Ishikawa (cell line): ENCODE results near the gene ARL2.

Experiments used
- CEBPB ChIP-seq: IDR thresholded peaks from 2 replicates; pipeline ENCODE4 v1.6.1; 2012
- CREB1 ChIP-seq: IDR thresholded peaks from 2 replicates; pipeline ENCODE4 v1.6.1; 2012; ENCODE audit warnings: low read depth
- EGR1 ChIP-seq: IDR thresholded peaks from 2 replicates; pipeline ENCODE4 v1.6.1; 2012
- EP300 ChIP-seq: IDR thresholded peaks from 2 replicates; pipeline ENCODE4 v1.6.1; 2012; ENCODE audit warnings: borderline replicate concordance
- FOXM1 ChIP-seq: IDR thresholded peaks from 2 replicates; pipeline ENCODE4 v1.6.1; 2012; ENCODE audit warnings: low read depth, borderline replicate concordance
- NFIC ChIP-seq: IDR thresholded peaks from 2 replicates; pipeline ENCODE4 v1.6.1; 2012
- RAD21 ChIP-seq: IDR thresholded peaks from 2 replicates; pipeline ENCODE4 v1.6.1; 2012; ENCODE audit warnings: low read depth
- TAF1 ChIP-seq: IDR thresholded peaks from 2 replicates; pipeline ENCODE4 v1.6.1; 2012; ENCODE audit warnings: low read depth, mild to moderate bottlenecking
- TCF12 ChIP-seq: IDR thresholded peaks from 2 replicates; pipeline ENCODE4 v1.6.1; 2012; ENCODE audit warnings: low read depth
- TEAD4 ChIP-seq: IDR thresholded peaks from 2 replicates; pipeline ENCODE4 v1.6.1; 2012
- YY1 ChIP-seq: IDR thresholded peaks from 2 replicates; pipeline ENCODE4 v1.6.1; 2012; ENCODE audit warnings: low read depth
- ZBTB7A ChIP-seq: IDR thresholded peaks from 2 replicates; pipeline ENCODE4 v1.6.1; 2012; ENCODE audit warnings: low read depth
- TF ChIP-seq, protein P1 (sequence below): IDR thresholded peaks from 2 replicates; pipeline ENCODE4 v1.6.1; 2012
- TF ChIP-seq, protein P2 (sequence below): IDR thresholded peaks from 2 replicates; pipeline ENCODE4 v1.6.1; 2012
- TF ChIP-seq, protein P3 (sequence below): IDR thresholded peaks from 2 replicates; pipeline ENCODE4 v1.6.1; 2012; ENCODE audit warnings: low read depth, mild to moderate bottlenecking

The ARL2 gene

DNA sequence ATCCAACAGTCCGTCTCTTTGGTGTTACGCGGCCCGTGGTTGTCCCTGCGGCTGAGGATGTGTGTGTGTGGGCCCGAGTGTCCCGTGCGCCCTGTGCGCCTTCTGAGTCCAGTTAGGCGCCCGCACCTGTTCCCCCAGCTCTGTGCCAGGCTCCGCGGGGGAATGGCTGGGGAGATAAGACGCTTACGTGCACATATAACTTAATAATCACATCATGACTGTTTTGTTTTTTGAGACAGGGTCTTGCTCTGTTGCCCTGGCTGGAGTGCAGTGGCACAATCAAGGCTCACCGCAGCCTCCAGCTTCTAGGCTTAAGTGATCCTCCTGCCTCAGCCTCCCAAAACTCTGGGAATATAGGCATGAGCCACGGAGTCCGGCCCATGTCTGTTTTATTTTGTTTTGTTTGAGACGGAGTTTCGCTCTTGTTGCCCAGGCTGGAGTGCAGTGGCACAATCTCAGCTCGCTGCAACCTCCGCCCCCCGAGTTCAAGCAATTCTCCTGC is 817 bp downstream of the ARL2 start:
- TF ChIP-seq ZBTB7A = no peak
- no peak for TF ChIP-seq EGR1
- TF ChIP-seq EP300 = no peak
- no peak for TF ChIP-seq TAF1
- TF ChIP-seq FOXM1 = no peak
- TF ChIP-seq, protein P1, sequence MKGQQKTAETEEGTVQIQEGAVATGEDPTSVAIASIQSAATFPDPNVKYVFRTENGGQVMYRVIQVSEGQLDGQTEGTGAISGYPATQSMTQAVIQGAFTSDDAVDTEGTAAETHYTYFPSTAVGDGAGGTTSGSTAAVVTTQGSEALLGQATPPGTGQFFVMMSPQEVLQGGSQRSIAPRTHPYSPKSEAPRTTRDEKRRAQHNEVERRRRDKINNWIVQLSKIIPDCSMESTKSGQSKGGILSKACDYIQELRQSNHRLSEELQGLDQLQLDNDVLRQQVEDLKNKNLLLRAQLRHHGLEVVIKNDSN = no peak
- TF ChIP-seq, protein P2, sequence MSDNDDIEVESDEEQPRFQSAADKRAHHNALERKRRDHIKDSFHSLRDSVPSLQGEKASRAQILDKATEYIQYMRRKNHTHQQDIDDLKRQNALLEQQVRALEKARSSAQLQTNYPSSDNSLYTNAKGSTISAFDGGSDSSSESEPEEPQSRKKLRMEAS = no peak
- TF ChIP-seq NFIC = no peak
- no peak for TF ChIP-seq CEBPB
- no peak for TF ChIP-seq CREB1
- no peak for TF ChIP-seq TCF12
- TF ChIP-seq YY1 = no peak
- TF ChIP-seq RAD21 = no peak
- TF ChIP-seq, protein P3, sequence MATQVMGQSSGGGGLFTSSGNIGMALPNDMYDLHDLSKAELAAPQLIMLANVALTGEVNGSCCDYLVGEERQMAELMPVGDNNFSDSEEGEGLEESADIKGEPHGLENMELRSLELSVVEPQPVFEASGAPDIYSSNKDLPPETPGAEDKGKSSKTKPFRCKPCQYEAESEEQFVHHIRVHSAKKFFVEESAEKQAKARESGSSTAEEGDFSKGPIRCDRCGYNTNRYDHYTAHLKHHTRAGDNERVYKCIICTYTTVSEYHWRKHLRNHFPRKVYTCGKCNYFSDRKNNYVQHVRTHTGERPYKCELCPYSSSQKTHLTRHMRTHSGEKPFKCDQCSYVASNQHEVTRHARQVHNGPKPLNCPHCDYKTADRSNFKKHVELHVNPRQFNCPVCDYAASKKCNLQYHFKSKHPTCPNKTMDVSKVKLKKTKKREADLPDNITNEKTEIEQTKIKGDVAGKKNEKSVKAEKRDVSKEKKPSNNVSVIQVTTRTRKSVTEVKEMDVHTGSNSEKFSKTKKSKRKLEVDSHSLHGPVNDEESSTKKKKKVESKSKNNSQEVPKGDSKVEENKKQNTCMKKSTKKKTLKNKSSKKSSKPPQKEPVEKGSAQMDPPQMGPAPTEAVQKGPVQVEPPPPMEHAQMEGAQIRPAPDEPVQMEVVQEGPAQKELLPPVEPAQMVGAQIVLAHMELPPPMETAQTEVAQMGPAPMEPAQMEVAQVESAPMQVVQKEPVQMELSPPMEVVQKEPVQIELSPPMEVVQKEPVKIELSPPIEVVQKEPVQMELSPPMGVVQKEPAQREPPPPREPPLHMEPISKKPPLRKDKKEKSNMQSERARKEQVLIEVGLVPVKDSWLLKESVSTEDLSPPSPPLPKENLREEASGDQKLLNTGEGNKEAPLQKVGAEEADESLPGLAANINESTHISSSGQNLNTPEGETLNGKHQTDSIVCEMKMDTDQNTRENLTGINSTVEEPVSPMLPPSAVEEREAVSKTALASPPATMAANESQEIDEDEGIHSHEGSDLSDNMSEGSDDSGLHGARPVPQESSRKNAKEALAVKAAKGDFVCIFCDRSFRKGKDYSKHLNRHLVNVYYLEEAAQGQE = no peak

DNA sequence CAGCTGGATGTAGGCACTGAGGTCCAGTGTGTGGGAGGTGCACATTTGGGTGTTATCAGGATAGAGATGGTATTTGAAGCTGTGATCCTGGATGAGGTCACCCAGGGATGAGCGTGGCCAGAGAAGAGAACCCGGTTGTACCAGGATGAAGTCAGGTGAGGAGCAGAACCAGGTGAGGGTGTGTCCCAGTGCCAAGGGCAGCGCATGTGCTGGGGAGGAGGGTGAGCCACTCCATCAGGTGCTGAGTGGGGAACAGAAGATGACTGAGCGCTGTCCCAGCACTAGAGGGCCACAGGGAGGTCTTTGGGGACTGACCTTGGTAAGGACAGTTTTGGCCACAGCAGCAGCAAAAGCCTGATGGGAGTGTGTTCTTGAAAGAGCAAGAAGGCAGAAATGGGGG is 2.7 kb downstream of the ARL2 start:
- TF ChIP-seq CREB1 (no peak), TEAD4 (no peak), FOXM1 (no peak), EGR1 (no peak), EP300 (no peak), RAD21 (no peak), TAF1 (no peak), ZBTB7A (no peak), YY1 (no peak), CEBPB (no peak), NFIC (no peak), TCF12 (no peak)
- TF ChIP-seq, protein P2 = no peak
- TF ChIP-seq, protein P3 = no peak
- TF ChIP-seq, protein P1 = no peak

DNA sequence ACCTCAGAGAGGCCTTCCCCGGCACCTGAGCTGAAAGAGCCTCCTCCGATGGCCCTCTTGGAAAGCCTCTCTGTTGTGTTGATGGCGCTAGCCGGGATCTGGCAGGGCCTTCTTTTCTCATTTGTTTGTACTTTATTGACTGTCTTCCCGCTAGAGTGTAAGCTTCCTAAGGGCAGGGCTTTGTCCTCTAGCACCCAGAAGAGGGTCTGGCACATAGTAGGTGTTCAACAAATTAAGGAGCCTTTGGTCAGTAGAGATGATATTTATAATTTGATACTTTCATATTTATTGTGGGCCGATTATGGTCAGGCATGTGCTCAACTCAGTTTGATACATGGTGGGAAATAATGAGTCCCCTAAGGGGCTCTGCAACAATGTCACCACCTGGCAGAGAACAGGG is 4.0 kb downstream of the ARL2 start:
- TF ChIP-seq CEBPB (no peak), CREB1 (no peak), RAD21 (no peak)

DNA sequence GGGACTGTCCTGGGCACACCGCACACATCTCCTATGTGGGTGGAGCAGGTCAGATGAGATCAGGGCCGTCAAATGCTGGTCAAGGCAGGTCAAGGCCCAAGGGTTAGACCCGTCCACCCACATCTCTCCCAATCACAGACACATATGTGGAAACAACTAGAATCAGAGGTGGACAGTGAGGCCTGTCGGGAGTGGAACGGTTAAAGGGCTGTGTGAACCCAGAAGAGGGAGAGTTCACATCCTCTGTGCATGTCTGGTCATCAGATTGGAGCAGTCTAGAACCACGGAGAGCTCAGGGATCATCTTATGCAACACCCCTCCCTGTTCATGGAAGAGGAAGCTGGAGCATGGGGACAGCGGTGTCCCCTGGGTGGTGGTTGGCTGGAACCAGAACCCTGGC is 5.9 kb downstream of the ARL2 start:
- TF ChIP-seq, protein P3 = no peak
- no peak for TF ChIP-seq ZBTB7A
- no peak for TF ChIP-seq EP300
- TF ChIP-seq RAD21 = no peak
- TF ChIP-seq, protein P1 = no peak
- no peak for TF ChIP-seq TCF12
- no peak for TF ChIP-seq CEBPB
- TF ChIP-seq, protein P2 = no peak
- no peak for TF ChIP-seq EGR1
- TF ChIP-seq YY1 = no peak
- TF ChIP-seq TEAD4 = no peak
